HepG2 (cell line): ENCODE measurements around the gene ERBB3. TPM values are rescaled to one million over a fixed set of nuclear protein-coding genes. Genes with fewer than 3 reads are reported as not detected.

Experiments
- ATAC-seq: fragments of 200-7000 bp; cut with Tn5 transposase; 3 replicates; pipeline ENCODE4 v1.9.1; 2020; ENCODE audit warnings: mild to moderate bottlenecking, moderate library complexity
- BruUV-seq: library from RNA; stranded (reverse); fragments of 400-500 nt; replicated peaks from 2 replicates; lab custom pipeline; 2021; lab: Mats Ljungman, UMichigan
- CTCF ChIA-PET: fragments of 300-600 bp; formaldehyde crosslinking; extraction: SDS; loops from one replicate; lab custom pipeline; 2021; ENCODE audit warnings: low total read pairs, inconsistent platforms, low intra/inter-chr PET ratio; lab: Yijun Ruan, JAX
- POLR2A ChIA-PET: fragments of 350-600 bp; sonication (Branson Sonifier 250); formaldehyde crosslinking; loops from one replicate; lab custom pipeline; 2020; ENCODE audit warnings: antibody characterized with exemption, inconsistent platforms; lab: Yijun Ruan, JAX
- DNase-seq: peaks from one replicate; pipeline ENCODE4 v3.0.0-alpha.2; 2015; ENCODE audit warnings: low spot score
- FAIRE-seq: peaks from 3 replicates; lab custom pipeline; 2011; peaks lifted over from hg19 to GRCh38; lab: Jason Lieb, UNC
- H2AFZ ChIP-seq: one replicate; pipeline ENCODE4 v1.6.1; 2011; ENCODE audit warnings: low read length, inconsistent platforms
- H3K27ac ChIP-seq: fragments of 300-600 bp; 3 replicates; pipeline ENCODE4 v1.8.0; 2011; ENCODE audit warnings: mixed run types, mild to moderate bottlenecking, mixed read lengths, low read length, inconsistent platforms; ENCODE audit not compliant: insufficient read depth; ENCODE audit errors: extremely low read length
- H3K27me3 ChIP-seq, 2 experiments: fragments of 200-600 bp in 1 of 2; 2 replicates in 1 of 2; 3 replicates in 1 of 2; pipeline versions ENCODE4 v1.6.0 to v1.8.0; 2011; ENCODE audit warnings: low read length in 2 of 2, mild to moderate bottlenecking in 2 of 2, moderate library complexity in 2 of 2, inconsistent platforms in 1 of 2; ENCODE audit not compliant: insufficient read depth in 2 of 2, control insufficient read depth in 1 of 2
- H3K36me3 ChIP-seq, 2 experiments: fragments of 200-600 bp in 1 of 2; replicated peaks in 1 of 2; 2 replicates in 1 of 2; 3 replicates in 1 of 2; pipeline versions ENCODE4 v1.5.1 to v1.8.0; 2011; ENCODE audit warnings: low read length in 2 of 2, inconsistent platforms in 1 of 2; ENCODE audit not compliant: insufficient read depth in 2 of 2, control insufficient read depth in 1 of 2
- H3K4me1 ChIP-seq: 2 replicates; pipeline ENCODE4 v1.5.1; 2012; ENCODE audit warnings: low read length, inconsistent platforms; ENCODE audit not compliant: insufficient read depth
- H3K4me2 ChIP-seq: 2 replicates; pipeline ENCODE4 v1.6.0; 2011; ENCODE audit warnings: low read depth, low read length, inconsistent platforms
- H3K4me3 ChIP-seq, 3 experiments: fragments of 200-600 bp in 1 of 3; sonication (generic), shearing (Covaris generic) in 1 of 3; replicated peaks in 1 of 3; 2 replicates each; pipeline ENCODE4 v1.5.1; 2011 to 2016; ENCODE audit warnings: low read length in 3 of 3, inconsistent platforms in 2 of 3, low read depth in 2 of 3, mild to moderate bottlenecking in 2 of 3, control low read depth in 1 of 3, mixed read lengths in 1 of 3; ENCODE audit not compliant: insufficient read depth in 1 of 3
- H3K79me2 ChIP-seq: one replicate; pipeline ENCODE4 v1.6.1; 2011; ENCODE audit warnings: low read length, inconsistent platforms; ENCODE audit not compliant: insufficient read depth
- H3K9ac ChIP-seq: 2 replicates; pipeline ENCODE4 v1.6.0; 2011; ENCODE audit warnings: mild to moderate bottlenecking, low read depth, low read length, inconsistent platforms; ENCODE audit not compliant: insufficient read depth
- H3K9me3 ChIP-seq: 2 replicates; pipeline ENCODE4 v1.5.1; 2012; ENCODE audit warnings: mild to moderate bottlenecking, low read length
- H4K20me1 ChIP-seq: 2 replicates; pipeline ENCODE4 v1.6.0; 2011; ENCODE audit warnings: inconsistent platforms, mild to moderate bottlenecking, low read length, moderate library complexity; ENCODE audit not compliant: insufficient read depth
- FOXA3 ChIP-seq: IDR thresholded peaks from 2 replicates; pipeline ENCODE4 v1.6.1; 2016; ENCODE audit warnings: missing genetic modification reagents, missing compliant biosample characterization
- GATAD1 ChIP-seq: IDR thresholded peaks from 2 replicates; pipeline ENCODE4 v1.6.1; 2016; ENCODE audit warnings: missing genetic modification reagents, missing compliant biosample characterization
- HES4 ChIP-seq: sonication (generic); formaldehyde crosslinking; IDR thresholded peaks from 2 replicates; pipeline ENCODE4 v1.9.0; 2021; ENCODE audit warnings: mild to moderate bottlenecking, missing genetic modification reagents, borderline replicate concordance
- JUND ChIP-seq: sonication (generic); formaldehyde crosslinking; IDR thresholded peaks from 2 replicates; pipeline ENCODE4 v1.8.0; 2022; ENCODE audit warnings: mild to moderate bottlenecking, missing genetic modification reagents
- ZFP36 ChIP-seq: fragments of 150-350 bp; IDR thresholded peaks from 2 replicates; pipeline ENCODE4 v1.6.1; 2018; ENCODE audit warnings: borderline replicate concordance, low read length, low read depth; ENCODE audit not compliant: partially characterized antibody
- ZNF138 ChIP-seq: sonication (generic); formaldehyde crosslinking; IDR thresholded peaks from 2 replicates; pipeline ENCODE4 v1.5.0; 2020; ENCODE audit warnings: mild to moderate bottlenecking, low read depth, missing genetic modification reagents
- ZNF292 ChIP-seq: sonication (generic); formaldehyde crosslinking; IDR thresholded peaks from 2 replicates; pipeline ENCODE4 v1.8.1; 2022; ENCODE audit warnings: mild to moderate bottlenecking, low read depth, missing genetic modification reagents, borderline replicate concordance
- WGBS: methylation state at CpG from one replicate; pipeline ENCODE4 v1.1.6; 2017; ENCODE audit warnings: low lambda C conversion rate; 5-methylcytosine and 5-hydroxymethylcytosine counted together
- in situ Hi-C: cut with HindIII; loops from 2 replicates; pipeline ENCODE4 v1.10.0; 2017; ENCODE audit warnings: low pct_unique_long_range_greater_than_20kb; ENCODE audit not compliant: extremely low pct_ligation_motif_present
- intact Hi-C: fragments of 100-400 bp; cut with micrococcal nuclease; formaldehyde crosslinking; loops from one replicate; pipeline ENCODE4 v1.10.0; 2022; ENCODE audit not compliant: unreplicated experiment
- polyA plus RNA-seq, 8 experiments: library from polyadenylated mRNA; depleted of rRNA in 3 of 8; stranded (reverse) in 7 of 8; unstranded in 1 of 8; fragments of >200 nt; fragmentation: Illumina TruSeq in 4 of 8; extraction: Trizol in 4 of 8; gene quantifications; 2 replicates each; pipeline versions ENCODE4 v1.2.1 to v1.2.3, GENCODE V29; 2011 to 2016; ENCODE audit warnings: low read depth in 4 of 8, missing spikeins in 1 of 8, mixed read lengths in 1 of 8; ENCODE audit not compliant: insufficient read depth in 1 of 8
- total RNA-seq, 5 experiments: library from RNA; depleted of rRNA; stranded (reverse); fragments of >200 nt; fragmentation: Illumina TruSeq; extraction: Trizol; gene quantifications; 2 replicates each; pipeline ENCODE4 v1.2.3, GENCODE V29; 2016; ENCODE audit warnings: low read depth in 1 of 5
- TF ChIP-seq, protein P1 (sequence below): sonication (generic); formaldehyde crosslinking; IDR thresholded peaks from 2 replicates; pipeline ENCODE4 v1.4.0; 2020; ENCODE audit warnings: mild to moderate bottlenecking, missing genetic modification reagents
- TF ChIP-seq, protein P2 (sequence below): sonication (generic); formaldehyde crosslinking; IDR thresholded peaks from 2 replicates; pipeline ENCODE4 v1.8.1; 2023; ENCODE audit warnings: mild to moderate bottlenecking, missing genetic modification reagents, borderline replicate concordance
- TF ChIP-seq, protein P3 (sequence below): sonication (generic); formaldehyde crosslinking; IDR thresholded peaks from 2 replicates; pipeline ENCODE4 v1.5.1; 2020; ENCODE audit warnings: mild to moderate bottlenecking, missing genetic modification reagents, moderate library complexity

Gene ERBB3
- total and polyA plus RNA-seq, 2 of the 13 experiments (the other 11 are each of a cell fraction or from before 2014, with no cell fraction given): 93.6 to 358 TPM

DNA sequence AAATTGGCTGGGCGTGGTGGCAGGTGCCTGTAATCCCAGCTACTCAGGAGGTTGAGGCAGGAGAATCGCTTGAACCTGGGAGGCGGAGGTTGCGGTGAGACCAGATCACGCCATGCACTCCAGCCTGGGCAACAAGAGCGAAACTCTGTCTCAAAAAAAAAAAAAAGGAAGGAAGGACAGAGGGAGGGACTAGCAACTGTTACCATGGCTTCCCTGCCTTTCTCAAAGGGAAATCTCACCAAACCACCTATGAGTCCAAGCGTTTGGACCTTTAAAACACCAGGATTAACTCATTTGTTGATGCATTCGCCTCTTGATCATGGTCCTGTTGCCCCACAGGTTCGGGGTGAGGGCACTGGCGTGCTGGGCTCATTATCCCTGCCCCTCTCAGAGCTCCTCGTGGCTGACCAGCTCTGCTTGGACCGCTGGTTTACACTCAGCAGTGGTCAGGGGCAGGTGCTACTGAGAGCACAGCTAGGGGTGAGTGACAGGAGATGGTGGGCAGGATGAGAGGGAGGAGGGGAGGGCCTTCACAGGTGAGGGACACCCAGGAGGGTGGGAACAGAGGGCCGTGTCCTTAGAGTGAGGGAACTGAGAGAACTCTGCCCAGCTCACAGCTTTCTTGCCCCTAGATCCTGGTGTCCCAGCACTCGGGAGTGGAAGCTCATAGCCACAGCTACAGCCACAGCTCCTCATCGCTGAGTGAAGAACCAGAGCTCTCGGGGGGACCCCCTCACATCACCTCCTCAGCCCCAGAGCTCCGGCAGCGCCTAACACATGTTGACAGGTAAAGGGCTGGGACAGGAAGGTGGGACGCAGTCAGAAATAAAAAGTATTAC lies 62.2 kb downstream of the ERBB3 start:
- peaks cover 15 to 72% of the 10 kb centered on the region in 2 experiments for H3K36me3 ChIP-seq
- no TSS peak for BruUV-seq

More for the DNA sequence above, 62.2 kb downstream of the ERBB3 start:
- no peak overlapping the region for H3K27ac ChIP-seq
- FAIRE-seq (no peak), ATAC-seq (no peak; the same call in 2 of the 3 replicates), DNase-seq (no peak)
- H3K9me3 ChIP-seq: no peaks in the 10 kb centered on the region
- H3K79me2 ChIP-seq: no peaks in the 10 kb centered on the region
- H3K27me3 ChIP-seq: no peaks in the 10 kb centered on the region
- H3K4me1 ChIP-seq: no peaks in the 10 kb centered on the region
- no peak overlapping the region for H3K4me2 ChIP-seq
- no peak overlapping the region for H3K4me3 ChIP-seq
- POLR2A ChIA-PET: interaction anchor here (0.8 to 1.0 kb wide), 3 partner anchors 15 to 23 kb away, joined by 3 to 4 read pairs (median 3); partner anchors contain the start of genes ESYT1 and MYL6
- no peak overlapping the region for H3K9ac ChIP-seq
- H4K20me1 ChIP-seq: no peaks in the 10 kb centered on the region
- intact Hi-C loops: no loop called here
- H2AFZ ChIP-seq: no peak overlapping the region
- in situ Hi-C loops: no loop called here
- WGBS: 97% methylated on average over 19 of the region's 19 CpGs
- TF ChIP-seq FOXA3 (CRISPR knock-in tag) (no peak), JUND (CRISPR knock-in tag) (no peak), ZFP36 (no peak), GATAD1 (CRISPR knock-in tag) (no peak), HES4 (CRISPR knock-in tag) (no peak), ZNF292 (CRISPR knock-in tag) (no peak), ZNF138 (CRISPR knock-in tag) (no peak)
- TF ChIP-seq, protein P1, sequence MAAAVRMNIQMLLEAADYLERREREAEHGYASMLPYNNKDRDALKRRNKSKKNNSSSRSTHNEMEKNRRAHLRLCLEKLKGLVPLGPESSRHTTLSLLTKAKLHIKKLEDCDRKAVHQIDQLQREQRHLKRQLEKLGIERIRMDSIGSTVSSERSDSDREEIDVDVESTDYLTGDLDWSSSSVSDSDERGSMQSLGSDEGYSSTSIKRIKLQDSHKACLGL (CRISPR knock-in tag): no peak
- TF ChIP-seq, protein P2, sequence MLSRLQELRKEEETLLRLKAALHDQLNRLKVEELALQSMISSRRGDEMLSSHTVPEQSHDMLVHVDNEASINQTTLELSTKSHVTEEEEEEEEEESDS (CRISPR knock-in tag): no peak
- TF ChIP-seq, protein P3, sequence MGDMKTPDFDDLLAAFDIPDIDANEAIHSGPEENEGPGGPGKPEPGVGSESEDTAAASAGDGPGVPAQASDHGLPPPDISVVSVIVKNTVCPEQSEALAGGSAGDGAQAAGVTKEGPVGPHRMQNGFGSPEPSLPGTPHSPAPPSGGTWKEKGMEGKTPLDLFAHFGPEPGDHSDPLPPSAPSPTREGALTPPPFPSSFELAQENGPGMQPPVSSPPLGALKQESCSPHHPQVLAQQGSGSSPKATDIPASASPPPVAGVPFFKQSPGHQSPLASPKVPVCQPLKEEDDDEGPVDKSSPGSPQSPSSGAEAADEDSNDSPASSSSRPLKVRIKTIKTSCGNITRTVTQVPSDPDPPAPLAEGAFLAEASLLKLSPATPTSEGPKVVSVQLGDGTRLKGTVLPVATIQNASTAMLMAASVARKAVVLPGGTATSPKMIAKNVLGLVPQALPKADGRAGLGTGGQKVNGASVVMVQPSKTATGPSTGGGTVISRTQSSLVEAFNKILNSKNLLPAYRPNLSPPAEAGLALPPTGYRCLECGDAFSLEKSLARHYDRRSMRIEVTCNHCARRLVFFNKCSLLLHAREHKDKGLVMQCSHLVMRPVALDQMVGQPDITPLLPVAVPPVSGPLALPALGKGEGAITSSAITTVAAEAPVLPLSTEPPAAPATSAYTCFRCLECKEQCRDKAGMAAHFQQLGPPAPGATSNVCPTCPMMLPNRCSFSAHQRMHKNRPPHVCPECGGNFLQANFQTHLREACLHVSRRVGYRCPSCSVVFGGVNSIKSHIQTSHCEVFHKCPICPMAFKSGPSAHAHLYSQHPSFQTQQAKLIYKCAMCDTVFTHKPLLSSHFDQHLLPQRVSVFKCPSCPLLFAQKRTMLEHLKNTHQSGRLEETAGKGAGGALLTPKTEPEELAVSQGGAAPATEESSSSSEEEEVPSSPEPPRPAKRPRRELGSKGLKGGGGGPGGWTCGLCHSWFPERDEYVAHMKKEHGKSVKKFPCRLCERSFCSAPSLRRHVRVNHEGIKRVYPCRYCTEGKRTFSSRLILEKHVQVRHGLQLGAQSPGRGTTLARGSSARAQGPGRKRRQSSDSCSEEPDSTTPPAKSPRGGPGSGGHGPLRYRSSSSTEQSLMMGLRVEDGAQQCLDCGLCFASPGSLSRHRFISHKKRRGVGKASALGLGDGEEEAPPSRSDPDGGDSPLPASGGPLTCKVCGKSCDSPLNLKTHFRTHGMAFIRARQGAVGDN (CRISPR knock-in tag): no peak
- CTCF ChIA-PET: no interaction called here
